CD14-positive monocyte (primary cell): ENCODE results near the gene C4B. TPM values are rescaled to one million over a fixed set of nuclear protein-coding genes. Genes with fewer than 3 reads are reported as not detected.
"Not testable (repeated sequence)": the region's sequence is repeated elsewhere in the genome, so short reads cannot be mapped to it uniquely, and the experiment has no call there.

Experiments used
- DNase-seq, 3 donors: peaks; one replicate each; pipeline ENCODE4 v3.0.0-alpha.2; 2011 to 2022
- H2AFZ ChIP-seq: 2 replicates; pipeline ENCODE4 v1.6.0; 2012; ENCODE audit warnings: mild to moderate bottlenecking, low read depth, low read length, inconsistent platforms; ENCODE audit not compliant: insufficient read depth, poor library complexity, severe bottlenecking
- H3K27ac ChIP-seq, 2 donors: 1 replicate in 1 of 2; 2 replicates in 1 of 2; pipeline ENCODE4 v1.5.1; 2012 to 2013; ENCODE audit warnings: low read length in 2 of 2, control low read depth in 1 of 2, inconsistent platforms in 1 of 2, low read depth in 1 of 2, mild to moderate bottlenecking in 1 of 2
- H3K27me3 ChIP-seq, 2 donors: one replicate each; pipeline versions ENCODE4 v1.6.0 to v1.6.1; 2011 to 2013; ENCODE audit warnings: low read length in 2 of 2; ENCODE audit not compliant: control insufficient read depth in 2 of 2, insufficient read depth in 2 of 2
- H3K36me3 ChIP-seq, 2 donors: replicated peaks in 1 of 2; 1 replicate in 1 of 2; 2 replicates in 1 of 2; pipeline versions ENCODE4 v1.5.1 to v1.6.1; 2012 to 2013; ENCODE audit warnings: low read length in 2 of 2, control low read depth in 1 of 2, inconsistent platforms in 1 of 2, mild to moderate bottlenecking in 1 of 2; ENCODE audit not compliant: insufficient read depth in 2 of 2, control insufficient read depth in 1 of 2
- H3K4me1 ChIP-seq, 2 donors: 1 replicate in 1 of 2; 2 replicates in 1 of 2; pipeline versions ENCODE4 v1.5.1 to v1.6.1; 2012 to 2013; ENCODE audit warnings: low read length in 2 of 2, control low read depth in 1 of 2, inconsistent platforms in 1 of 2, mild to moderate bottlenecking in 1 of 2, moderate library complexity in 1 of 2; ENCODE audit not compliant: insufficient read depth in 2 of 2, control insufficient read depth in 1 of 2
- H3K4me2 ChIP-seq: replicated peaks from 2 replicates; pipeline ENCODE3; 2012; ENCODE audit warnings: low read length, moderate library complexity, mild to moderate bottlenecking; ENCODE audit not compliant: poor library complexity, severe bottlenecking; ENCODE audit errors: extremely low read depth
- H3K4me3 ChIP-seq, 3 experiments: fragments of 200-600 bp in 1 of 3; sonication (generic) in 1 of 3; replicated peaks in 1 of 3; 1 replicate in 2 of 3; 2 replicates in 1 of 3; pipeline ENCODE4 v1.5.1; 2011 to 2013; ENCODE audit warnings: low read length in 3 of 3, mild to moderate bottlenecking in 3 of 3, control low read depth in 2 of 3, low read depth in 2 of 3, inconsistent platforms in 1 of 3, moderate library complexity in 1 of 3
- H3K79me2 ChIP-seq: 2 replicates; pipeline ENCODE4 v1.6.0; 2012; ENCODE audit warnings: mild to moderate bottlenecking, control low read depth, inconsistent platforms, low read length, moderate library complexity; ENCODE audit not compliant: insufficient read depth
- H3K9ac ChIP-seq: 2 replicates; pipeline ENCODE4 v1.6.0; 2017; ENCODE audit warnings: low read length, mild to moderate bottlenecking; ENCODE audit not compliant: insufficient read depth, poor library complexity, severe bottlenecking
- H3K9me3 ChIP-seq, 2 donors: replicated peaks in 1 of 2; 1 replicate in 1 of 2; 2 replicates in 1 of 2; pipeline versions ENCODE4 v1.5.1 to v1.6.1; 2012 to 2013; ENCODE audit warnings: low read length in 2 of 2, control low read depth in 1 of 2; ENCODE audit not compliant: control insufficient read depth in 1 of 2, insufficient read depth in 1 of 2
- H4K20me1 ChIP-seq: 2 replicates; pipeline ENCODE4 v1.6.0; 2012; ENCODE audit warnings: mild to moderate bottlenecking, low read length, control low read depth, moderate library complexity; ENCODE audit not compliant: insufficient read depth
- H3K27ac Mint-ChIP-seq, 7 donors: one replicate each; pipeline ENCODE4 v1.8.0; 2020; ENCODE audit warnings: mild to moderate bottlenecking in 7 of 7, mixed read lengths in 7 of 7, moderate library complexity in 6 of 7, inconsistent platforms in 2 of 7
- H3K27me3 Mint-ChIP-seq, 3 donors: one replicate each; pipeline ENCODE4 v1.8.0; 2021 to 2022; ENCODE audit warnings: low read depth in 3 of 3, mild to moderate bottlenecking in 3 of 3, mixed read lengths in 3 of 3, moderate library complexity in 3 of 3, inconsistent platforms in 1 of 3
- H3K36me3 Mint-ChIP-seq, 2 donors: one replicate each; pipeline ENCODE4 v1.8.0; 2020; ENCODE audit warnings: mixed read lengths in 2 of 2, inconsistent platforms in 1 of 2, mild to moderate bottlenecking in 1 of 2
- H3K4me1 Mint-ChIP-seq: one replicate; pipeline ENCODE4 v1.8.0; 2020; ENCODE audit warnings: mild to moderate bottlenecking, mixed read lengths
- H3K4me3 Mint-ChIP-seq, 2 donors: one replicate each; pipeline ENCODE4 v1.8.0; 2020; ENCODE audit warnings: mild to moderate bottlenecking in 2 of 2, mixed read lengths in 2 of 2, moderate library complexity in 1 of 2
- H3K9me3 Mint-ChIP-seq, 7 donors: one replicate each; pipeline ENCODE4 v1.8.0; 2020 to 2022; ENCODE audit warnings: mixed read lengths in 7 of 7, mild to moderate bottlenecking in 6 of 7, moderate library complexity in 6 of 7, inconsistent platforms in 2 of 7
- WGBS: methylation state at CpG from one replicate; pipeline ENCODE4 v1.1.5; 2013; ENCODE audit warnings: missing lambda C conversion rate; ENCODE audit not compliant: insufficient coverage; 5-methylcytosine and 5-hydroxymethylcytosine counted together
- intact Hi-C, 2 donors: fragments of 100-400 bp; cut with micrococcal nuclease; formaldehyde crosslinking; loops; one replicate each; pipeline versions ENCODE4 v1.15.0 to v1.15.1; 2023
- polyA plus RNA-seq, 3 donors: library from polyadenylated mRNA; depleted of rRNA in 1 of 3; unstranded in 2 of 3; stranded (reverse) in 1 of 3; fragments of 300-500 nt in 2 of 3; fragments of >200 nt in 1 of 3; fragmentation: Illumina TruSeq in 2 of 3; gene quantifications; 1 replicate in 2 of 3; 2 replicates in 1 of 3; pipeline ENCODE4 v1.2.3, GENCODE V29; 2012 to 2021

C4B gene
- polyA plus RNA-seq, 3 donors = 0.18 to 11.6 TPM; not detected in 1

DNA sequence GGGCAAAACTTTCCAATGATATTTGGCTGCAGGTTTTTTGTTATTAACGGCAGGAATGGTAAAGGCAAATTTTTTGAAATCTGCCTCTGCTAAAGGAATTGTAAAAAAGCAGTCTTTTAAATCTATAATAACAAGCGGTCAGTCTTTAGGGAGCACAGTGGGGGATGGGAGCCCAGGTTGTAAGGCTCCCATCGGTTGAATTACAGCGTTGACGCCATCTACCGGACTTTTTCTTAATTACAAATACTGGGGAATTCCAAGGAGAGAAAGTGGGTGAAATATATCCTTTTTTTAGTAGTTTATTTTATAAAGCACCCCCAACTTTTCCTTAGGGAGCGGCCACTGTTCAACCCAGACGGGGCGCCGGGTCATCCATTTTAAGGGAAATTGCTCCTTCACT is 7.5 kb downstream of the C4B start:
- H3K9me3 Mint-ChIP-seq, H4K20me1 ChIP-seq, H3K4me1 ChIP-seq, H2AFZ ChIP-seq, H3K27ac ChIP-seq, H3K27me3 Mint-ChIP-seq, intact Hi-C loops, H3K36me3 ChIP-seq, H3K79me2 ChIP-seq, H3K27me3 ChIP-seq, H3K4me2 ChIP-seq, H3K4me1 Mint-ChIP-seq, H3K27ac Mint-ChIP-seq, H3K9me3 ChIP-seq, H3K36me3 Mint-ChIP-seq, H3K9ac ChIP-seq, DNase-seq, H3K4me3 Mint-ChIP-seq, H3K4me3 ChIP-seq: not testable (repeated sequence)
- no CpG with 5 or more reads among the region's 10 CpGs for WGBS

DNA sequence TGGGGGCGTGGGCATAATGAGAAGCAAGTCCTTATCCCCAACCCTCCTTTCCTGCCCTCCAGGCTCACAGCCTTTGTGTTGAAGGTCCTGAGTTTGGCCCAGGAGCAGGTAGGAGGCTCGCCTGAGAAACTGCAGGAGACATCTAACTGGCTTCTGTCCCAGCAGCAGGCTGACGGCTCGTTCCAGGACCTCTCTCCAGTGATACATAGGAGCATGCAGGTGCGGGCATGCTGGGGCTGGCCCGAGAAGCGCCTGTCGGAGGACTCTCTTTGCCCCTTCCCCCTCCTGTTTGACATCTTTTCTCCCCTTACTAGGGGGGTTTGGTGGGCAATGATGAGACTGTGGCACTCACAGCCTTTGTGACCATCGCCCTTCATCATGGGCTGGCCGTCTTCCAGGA is 14.0 kb downstream of the C4B start:
- H2AFZ ChIP-seq = not testable (repeated sequence)
- WGBS = no CpG with 5 or more reads among the region's 10 CpGs

DNA sequence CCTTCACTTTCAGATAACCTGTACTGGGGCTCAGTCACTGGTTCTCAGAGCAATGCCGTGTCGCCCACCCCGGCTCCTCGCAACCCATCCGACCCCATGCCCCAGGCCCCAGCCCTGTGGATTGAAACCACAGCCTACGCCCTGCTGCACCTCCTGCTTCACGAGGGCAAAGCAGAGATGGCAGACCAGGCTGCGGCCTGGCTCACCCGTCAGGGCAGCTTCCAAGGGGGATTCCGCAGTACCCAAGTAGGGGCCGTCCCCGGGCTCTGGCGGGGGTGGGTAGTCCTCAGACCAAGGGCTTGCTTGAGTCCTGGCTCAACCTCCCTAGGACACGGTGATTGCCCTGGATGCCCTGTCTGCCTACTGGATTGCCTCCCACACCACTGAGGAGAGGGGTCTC is 15.0 kb downstream of the C4B start:
- H3K4me2 ChIP-seq, intact Hi-C loops, H3K4me1 ChIP-seq, H2AFZ ChIP-seq, H3K27ac ChIP-seq, H3K27me3 ChIP-seq, H3K79me2 ChIP-seq, H3K27me3 Mint-ChIP-seq, H3K36me3 ChIP-seq, H3K4me3 Mint-ChIP-seq, H3K36me3 Mint-ChIP-seq, H3K4me3 ChIP-seq, H3K27ac Mint-ChIP-seq, H3K9me3 ChIP-seq, H3K9me3 Mint-ChIP-seq, H4K20me1 ChIP-seq, DNase-seq, H3K9ac ChIP-seq, H3K4me1 Mint-ChIP-seq: not testable (repeated sequence)
- WGBS = 60% methylated on average over 1 of the region's 14 CpGs

More for the DNA sequence above, 14.0 kb downstream of the C4B start:
- H3K36me3 ChIP-seq, H3K27ac ChIP-seq, H3K4me2 ChIP-seq, H3K27me3 ChIP-seq, H3K4me1 Mint-ChIP-seq, H3K9me3 ChIP-seq, H3K79me2 ChIP-seq, H3K4me1 ChIP-seq, H3K4me3 ChIP-seq, H3K27me3 Mint-ChIP-seq, H4K20me1 ChIP-seq, H3K4me3 Mint-ChIP-seq, DNase-seq, H3K36me3 Mint-ChIP-seq, intact Hi-C loops, H3K9me3 Mint-ChIP-seq, H3K9ac ChIP-seq, H3K27ac Mint-ChIP-seq: not testable (repeated sequence)

DNA sequence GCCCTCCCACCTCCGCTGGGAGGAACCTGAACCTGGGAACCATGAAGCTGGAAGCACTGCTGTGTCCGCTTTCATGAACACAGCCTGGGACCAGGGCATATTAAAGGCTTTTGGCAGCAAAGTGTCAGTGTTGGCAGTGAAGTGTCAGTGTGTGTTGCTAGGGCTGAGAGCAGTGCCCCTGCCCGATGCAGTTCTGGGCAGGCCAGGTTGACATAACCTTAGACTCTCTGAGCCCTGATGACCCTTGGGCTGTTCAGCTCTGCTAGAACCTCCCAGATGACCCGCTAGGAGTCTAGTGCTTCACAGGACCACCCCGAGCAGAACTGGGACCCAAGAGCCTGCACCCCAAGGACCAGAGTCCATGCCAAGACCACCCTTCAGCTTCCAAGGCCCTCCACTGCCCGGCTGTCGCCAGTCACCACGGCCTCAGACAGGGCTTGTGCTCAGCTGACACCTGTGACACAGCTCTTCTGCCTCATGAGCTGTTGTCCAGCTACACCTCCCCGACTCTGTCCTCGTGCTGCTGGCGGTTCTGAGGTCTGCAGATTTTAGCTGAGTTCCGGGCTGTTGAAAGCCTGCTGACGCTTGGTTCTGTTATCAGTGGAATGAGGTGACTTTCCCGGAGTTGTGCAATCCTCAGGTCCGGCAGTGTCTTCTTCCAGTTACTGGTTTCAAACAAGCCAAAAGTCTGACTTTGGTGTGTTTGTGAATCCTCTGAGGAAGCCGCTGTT is 20.9 kb downstream of the C4B start:
- H4K20me1 ChIP-seq, intact Hi-C loops, H3K27ac Mint-ChIP-seq, H3K27me3 Mint-ChIP-seq, H3K4me3 Mint-ChIP-seq, H3K36me3 Mint-ChIP-seq, H3K4me2 ChIP-seq, H3K9me3 Mint-ChIP-seq, H3K4me1 ChIP-seq, H3K27me3 ChIP-seq, H3K27ac ChIP-seq, H3K4me1 Mint-ChIP-seq, DNase-seq, H2AFZ ChIP-seq, H3K9me3 ChIP-seq, H3K9ac ChIP-seq, H3K4me3 ChIP-seq, H3K79me2 ChIP-seq, H3K36me3 ChIP-seq: not testable (repeated sequence)
- WGBS = no CpG with 5 or more reads among the region's 16 CpGs
